NCI-H2227 (cell line): ENCODE measurements around the gene JAG2.

Experiments
- DNase-seq: peaks from one replicate; lab custom pipeline; 2025; ENCODE audit not compliant: unreplicated experiment; lab: John Stamatoyannopoulos, UW

Gene JAG2

DNA sequence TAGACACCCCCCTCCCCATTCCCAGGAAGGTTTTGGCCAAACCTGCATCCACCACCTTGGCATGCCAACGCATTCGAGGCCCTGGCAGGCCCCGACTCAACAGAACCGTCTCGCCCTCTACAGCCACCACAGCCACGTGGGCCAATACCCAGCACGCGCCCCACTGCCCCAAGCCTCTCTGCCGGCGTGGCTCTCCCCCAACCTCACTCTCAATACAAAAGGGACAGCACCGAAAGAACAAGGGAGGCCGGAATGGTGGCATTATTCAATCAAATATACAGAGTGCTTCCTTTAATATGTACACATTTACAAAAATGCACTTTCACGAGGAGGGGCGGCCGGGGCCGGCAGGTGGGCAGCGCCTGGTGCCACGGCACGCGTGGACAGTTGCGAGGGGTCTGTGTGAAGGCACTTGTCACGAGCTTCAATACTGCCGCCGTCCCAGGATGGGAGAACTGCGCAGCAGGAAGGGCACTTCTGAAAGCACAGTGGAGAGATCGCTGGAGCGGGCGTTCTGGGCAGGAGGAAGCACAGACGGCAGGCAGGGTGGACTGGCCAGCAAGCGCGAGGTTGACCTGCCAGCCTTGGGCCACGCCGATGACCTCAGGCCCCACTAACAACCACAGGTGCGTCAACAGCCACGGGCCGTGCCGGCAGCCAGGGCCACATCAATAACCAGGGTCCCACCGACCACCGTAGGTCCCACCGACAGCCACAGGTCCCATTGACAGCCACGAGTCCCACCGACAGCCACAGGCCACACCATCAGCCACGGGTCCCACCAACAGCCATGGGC lies 26.9 kb downstream of the JAG2 start:
- DNase-seq = no peak

DNA sequence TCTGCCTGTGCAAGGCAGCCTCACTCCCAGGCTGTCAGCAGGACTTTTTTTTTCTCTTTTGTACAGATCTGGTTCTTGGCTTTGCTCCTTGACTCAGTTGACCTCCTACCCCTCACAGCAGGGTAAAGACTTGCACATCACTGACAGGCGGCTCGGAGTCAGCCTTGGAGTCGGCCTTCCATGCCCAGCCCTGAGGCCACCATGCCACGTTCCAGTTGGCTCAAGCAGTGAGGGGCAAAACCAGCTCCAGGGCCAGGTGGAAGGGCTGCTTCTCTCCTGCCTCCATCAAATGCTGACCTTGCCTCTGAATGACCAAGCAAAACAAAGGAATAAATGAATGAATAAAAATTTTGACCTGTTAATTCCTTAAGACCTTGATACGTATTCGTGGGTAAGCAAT lies 27.6 kb downstream of the JAG2 start:
- DNase-seq = no peak

DNA sequence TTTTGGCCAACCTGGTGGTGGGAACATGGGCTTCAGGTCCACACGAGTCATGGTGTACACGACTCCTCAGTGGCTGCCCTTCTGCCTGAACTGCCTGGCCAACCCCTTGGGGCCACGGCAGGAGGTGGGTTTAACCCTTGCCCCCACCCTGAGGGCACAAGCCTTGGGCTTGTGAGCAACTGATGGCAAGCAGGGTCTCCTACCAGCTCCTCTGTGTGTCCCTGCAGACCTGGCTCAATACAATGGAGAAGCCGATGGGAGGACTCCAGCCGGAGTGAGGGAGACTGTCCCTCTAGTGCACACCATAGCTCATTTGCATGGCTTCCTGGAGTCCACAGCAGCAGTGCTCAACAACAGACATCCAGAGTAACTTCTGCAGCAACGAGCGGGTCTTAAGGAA lies 28.0 kb downstream of the JAG2 start:
- no peak for DNase-seq

DNA sequence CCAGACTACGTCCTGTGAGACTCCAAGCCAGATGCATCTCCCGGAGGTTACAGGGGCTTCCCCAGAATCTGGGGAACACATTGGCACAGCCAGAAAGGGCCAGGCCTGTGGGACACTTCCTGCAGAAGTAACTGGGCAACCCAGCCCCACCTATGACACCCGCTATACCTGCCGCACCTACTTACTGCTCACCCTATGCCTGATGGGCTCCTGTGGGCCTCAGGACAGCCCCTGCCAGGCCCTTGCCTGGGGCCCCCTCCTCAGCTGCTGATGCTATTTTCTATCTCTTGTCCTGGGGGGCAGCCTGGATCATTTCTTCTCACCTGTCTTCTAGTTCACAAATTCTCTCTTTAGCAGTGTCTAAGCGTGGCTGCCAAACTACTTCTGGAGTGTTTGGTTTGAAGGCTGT lies 28.7 kb downstream of the JAG2 start:
- no peak for DNase-seq

DNA sequence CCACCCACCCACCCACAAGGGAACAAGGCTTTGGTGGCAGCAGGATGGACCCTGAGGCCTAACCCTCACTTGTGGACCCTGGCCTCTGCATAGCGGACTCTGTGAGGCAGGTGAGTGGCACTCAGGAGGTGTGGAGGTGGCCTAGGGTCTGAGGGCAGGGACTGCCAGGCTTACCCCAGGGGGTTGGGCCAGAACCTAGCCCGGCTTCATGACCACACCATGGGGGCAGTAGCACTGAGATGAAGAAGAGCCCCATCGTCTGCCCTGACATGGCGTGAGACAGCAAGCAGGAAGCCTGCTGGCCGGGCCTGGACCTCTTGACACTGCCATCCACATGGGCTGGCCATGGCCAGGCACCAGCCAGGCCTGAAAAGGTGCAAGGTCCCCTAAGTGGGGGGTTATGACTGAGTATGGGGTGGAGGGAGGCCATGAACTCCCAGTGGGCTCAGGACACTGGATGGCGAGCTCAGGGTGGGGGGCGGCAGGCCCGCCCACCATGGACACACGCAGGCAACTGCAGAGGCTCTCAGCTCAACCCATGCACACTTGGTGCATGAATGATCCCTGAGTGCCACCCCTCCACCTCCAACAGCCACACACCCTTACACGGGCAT lies 29.3 kb downstream of the JAG2 start:
- no peak for DNase-seq

DNA sequence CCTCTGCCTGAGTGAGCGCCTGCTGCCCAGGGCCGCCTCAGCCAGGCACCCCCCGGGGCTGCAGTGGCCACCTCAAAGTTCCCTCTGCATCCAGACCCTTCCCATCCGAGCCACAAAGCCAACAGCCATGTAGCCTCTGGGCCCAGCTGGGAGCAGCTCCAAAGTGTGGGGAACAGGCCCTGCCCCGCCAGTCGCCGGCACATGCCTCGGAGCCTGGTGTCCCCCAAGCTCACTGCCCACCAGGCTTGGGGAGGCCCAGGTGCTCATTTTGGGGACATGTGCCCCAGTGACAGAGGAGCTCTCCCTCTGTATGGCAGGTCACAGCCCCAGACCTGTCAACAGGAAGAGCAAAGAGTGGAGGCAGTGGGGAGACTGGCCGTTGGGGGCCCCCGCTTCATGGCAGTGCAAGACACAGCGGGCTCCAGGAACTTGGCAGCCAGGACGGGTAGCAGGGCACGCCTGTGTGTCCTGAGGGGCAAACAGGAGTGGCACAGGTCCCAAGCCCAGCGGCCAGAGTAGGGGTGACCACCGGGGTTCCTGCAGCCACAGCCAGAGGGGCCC lies 29.9 kb downstream of the JAG2 start:
- no peak for DNase-seq

DNA sequence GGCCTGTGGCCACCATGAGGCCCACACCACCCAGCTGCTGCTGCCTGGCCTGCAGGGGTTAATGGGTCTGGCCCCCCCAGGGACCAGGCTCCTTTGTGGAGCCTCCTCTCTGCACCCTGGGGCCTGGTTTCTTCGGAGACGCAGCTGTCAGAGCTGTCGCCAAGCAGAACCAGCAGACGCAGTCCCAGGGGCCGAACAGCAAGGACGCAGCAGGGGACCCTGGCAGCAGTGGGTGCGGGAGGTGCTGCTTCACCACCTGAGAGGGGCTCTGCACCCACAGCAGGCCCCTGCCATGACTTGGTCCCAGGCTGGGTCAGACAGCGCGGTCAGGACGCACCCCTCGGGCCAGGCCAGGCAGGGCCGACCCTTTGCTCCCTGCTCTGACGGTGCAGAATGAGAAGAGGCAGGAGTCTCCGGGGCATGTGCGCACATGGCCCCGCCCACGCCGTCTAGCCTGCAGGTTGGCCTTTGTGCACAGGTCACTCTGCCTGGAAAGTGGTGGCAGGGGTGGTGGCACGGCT lies 30.5 kb downstream of the JAG2 start:
- DNase-seq = no peak

DNA sequence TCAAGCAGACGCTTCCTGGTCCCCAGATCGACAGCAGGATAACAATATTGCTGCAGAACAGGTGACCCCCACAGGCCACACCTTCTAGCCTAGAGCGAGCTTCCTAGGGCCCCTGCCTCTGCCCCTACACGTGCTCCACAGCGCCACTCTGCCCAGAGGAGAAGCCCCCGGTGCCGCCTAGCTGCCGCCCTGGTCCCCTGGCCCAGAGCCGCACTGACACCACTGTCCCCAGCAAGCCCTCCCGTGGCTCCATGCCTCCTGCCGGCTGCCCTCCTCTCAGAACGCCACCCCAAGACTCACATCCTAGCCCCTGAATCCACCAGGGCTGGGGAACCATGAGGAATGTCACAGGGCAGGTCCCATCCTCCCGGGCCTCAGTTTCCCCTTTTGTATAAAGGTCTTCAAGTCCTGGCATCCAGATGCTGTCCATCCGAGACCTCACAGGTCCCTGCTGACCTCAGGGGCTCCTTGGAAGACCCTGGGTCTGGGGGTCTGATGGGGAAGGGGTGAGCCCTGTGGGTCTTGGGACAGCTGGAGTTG lies 31.0 kb downstream of the JAG2 start:
- DNase-seq = no peak

DNA sequence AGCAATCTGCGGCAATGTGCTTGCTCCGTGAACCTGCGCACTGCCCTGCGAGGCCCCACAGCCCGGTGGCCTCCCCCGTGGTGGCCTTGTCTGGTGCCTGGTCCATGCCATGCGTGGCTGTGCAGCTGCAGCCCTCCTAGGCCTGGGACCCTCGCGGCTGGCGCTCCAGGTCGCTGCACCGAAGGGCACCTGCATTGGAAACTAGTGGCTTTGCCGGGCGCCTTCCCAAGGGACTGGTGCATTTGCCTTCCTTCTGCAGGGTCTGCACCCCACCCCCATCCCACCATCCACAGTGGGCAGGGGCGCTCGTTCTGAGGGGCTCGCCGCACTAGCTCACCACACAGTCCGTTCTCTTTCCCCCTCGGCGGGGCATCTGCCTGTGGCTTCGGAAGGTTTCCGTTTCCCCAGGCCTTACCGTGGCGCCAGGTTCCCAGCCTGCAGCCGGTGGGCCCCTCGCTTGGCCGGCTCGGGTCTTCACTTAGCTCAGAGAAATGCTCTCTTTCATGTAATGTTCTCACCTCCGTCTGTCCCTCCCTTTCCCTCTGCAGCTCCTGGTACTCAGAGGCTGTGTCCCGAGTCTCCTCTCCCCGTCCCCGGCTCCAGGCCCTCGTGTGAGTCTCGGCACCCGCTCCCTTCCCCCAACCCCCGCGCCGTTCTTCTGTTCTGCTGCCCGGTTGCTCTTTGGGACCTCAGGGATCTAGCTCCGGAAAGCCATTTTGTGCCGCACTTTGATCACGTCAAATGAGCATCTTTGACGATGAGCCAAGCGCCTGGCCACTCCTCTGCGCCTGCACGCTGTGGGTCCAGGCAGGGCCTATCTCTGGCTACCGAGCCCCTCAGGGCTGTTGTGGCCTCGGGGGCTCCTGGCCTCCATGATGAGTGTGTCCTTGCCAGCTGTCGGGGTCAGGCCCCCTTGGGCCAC lies 31.9 kb downstream of the JAG2 start:
- DNase-seq = no peak

DNA sequence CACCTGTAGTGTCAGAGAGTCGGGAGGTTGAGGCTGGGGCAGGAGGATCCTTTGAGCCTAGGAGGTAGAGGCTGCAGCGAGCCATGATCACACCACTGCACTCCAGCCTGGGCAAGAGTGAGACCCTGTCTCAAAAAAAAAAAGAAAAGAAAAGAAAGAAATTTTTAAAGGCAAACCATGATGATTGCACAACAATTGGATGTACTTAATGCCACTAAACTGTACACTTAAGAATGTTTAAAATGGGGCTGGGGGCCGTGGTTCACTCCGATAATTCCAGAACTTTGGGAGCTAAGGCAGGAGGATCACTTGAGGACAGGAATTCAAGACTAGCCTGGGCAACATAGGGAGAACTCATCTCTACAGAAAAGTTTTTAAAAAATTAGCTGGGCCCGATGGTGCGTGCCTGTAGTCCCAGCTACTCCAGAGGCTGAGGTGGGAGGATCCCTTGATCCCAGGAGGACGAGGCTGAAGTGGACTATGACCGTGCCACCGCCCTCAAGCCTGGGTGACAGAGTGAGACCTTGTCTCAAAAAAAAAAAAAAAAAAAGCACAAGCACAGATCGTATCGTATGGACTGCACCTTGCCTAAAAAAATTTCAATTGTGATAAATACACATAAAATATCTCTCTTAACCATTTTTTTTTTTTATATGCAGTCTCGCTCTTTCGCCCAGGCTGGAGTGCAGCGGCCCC lies 32.7 kb downstream of the JAG2 start:
- no peak for DNase-seq

DNA sequence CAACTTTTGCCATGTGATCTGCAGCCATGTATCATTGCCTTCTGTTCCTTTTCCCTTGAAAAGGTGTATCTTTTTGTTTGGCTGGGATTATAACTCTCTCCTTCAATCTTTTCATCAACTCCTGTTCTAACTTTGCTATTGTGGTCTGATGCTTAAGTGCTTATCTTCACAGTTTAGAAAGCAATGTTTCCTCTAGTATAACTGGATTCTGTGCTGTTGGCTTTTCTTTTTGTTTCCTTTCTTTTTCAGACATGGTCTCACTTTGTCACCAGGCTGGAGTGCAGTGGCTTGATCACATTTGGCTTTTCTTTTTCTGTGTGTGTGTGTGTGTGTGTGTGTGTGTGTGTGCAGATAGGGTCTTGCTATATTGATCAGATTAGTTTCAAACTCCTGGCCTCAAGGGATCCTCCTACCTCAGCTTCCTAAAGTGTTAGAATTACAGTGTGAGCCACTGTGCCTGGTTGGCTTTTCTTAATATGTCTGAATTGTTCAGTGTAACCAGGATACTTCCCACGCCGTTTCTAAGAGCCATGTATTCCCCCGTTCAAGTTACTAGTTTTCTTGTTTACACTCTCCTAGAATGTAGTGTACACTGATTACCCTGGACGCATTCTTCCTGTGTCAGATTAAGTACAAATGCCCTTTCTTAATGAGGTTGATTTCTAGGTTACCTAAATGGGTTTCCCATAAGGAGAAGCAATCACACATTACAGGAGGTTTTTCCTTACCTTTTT lies 35.5 kb downstream of the JAG2 start:
- no peak for DNase-seq

DNA sequence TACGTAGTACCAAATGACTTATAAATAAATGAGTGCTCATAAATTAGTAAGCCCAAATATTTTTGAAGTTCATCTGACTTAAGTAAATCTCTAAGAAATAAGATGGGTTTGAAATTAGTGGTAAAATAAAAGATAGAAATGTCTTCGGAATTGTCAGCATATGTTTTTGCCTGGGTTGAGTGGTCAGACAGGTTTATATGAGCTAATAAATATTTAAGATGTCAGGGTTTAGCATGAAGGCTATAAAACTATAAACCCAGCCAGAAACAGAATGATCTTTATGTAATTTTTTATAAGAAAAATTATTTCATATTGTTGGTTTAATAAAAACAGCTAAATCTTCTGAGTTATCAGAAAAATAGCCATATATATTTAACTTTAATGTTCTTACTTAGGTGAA lies 37.3 kb downstream of the JAG2 start:
- no peak for DNase-seq

DNA sequence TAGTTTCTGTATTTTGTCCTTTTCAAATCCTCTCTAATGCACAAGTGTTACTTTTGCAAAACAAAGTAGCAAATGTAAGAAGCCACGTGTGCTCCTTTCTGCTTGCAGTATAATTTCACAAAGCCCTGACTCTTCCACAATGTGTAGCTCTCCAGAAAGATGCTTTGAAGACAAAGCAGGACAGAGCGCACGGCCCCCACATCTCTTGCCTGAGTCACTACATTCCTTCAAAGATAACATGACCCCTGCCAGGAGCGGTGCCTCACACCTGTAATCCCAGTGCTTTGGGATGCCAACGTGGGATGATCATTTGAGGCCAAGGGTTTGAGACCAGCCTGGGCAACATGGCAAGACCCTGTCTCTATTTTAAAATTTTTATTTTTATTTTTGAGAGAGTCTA lies 40.5 kb downstream of the JAG2 start:
- DNase-seq = no peak

DNA sequence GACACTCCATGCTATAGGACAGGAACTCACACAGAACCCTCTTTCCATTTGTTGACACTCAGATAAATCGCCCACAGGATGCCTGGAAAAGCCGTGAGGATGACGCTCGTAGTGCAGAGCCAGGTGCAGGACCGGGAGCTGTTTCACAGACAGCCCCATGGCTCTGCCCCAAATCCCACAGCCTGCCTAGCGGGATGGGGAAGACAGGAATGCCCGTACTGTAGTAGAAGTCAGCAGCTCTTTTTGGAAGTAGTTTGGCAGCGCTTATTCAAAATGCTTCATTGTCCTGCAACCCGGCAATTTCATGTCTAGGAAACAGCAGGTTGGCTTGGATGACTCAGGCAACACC lies 41.6 kb downstream of the JAG2 start:
- peak; percentile 23 for DNase-seq

DNA sequence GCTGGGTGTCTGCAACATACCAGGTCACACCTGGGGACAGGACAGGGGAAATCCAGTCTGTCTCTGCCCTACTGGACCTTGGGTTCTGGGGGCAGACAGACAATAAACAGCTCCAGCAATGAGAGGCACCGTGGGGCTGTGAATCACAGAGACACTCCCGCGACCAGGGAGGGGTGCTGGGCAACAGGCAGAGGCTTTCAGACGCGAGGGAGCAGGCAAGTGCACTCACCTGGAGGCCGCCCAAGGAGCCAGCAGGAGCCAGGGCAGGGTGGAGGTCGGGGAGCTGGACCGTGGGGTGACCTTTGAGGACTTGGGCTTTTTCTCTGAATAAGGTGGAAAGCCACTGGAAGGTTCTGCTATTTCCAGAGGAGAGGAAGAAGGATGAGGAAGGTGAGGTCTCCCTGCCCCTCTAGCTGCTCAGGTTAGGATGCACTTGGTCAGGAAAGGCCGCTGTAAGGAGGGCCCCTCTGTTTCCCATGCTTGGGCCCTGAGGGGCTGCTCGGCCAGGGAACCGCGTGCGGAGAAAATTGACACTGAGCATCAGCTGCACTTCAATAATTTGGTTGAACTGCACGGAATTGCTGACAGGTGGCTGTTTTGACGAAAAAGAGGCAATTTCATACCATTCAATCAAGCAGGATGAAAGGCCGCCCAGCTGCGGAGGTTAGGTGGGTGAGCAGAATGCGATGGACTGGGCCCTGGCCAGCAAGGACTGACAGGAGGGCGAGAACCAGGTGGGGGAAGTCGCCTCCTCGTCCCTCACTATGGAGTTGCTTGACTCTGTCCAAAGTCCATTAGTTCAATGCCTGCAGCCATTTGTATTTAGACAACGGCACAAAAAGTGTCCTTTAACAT lies 42.2 kb downstream of the JAG2 start:
- peak; percentile 59 for DNase-seq

DNA sequence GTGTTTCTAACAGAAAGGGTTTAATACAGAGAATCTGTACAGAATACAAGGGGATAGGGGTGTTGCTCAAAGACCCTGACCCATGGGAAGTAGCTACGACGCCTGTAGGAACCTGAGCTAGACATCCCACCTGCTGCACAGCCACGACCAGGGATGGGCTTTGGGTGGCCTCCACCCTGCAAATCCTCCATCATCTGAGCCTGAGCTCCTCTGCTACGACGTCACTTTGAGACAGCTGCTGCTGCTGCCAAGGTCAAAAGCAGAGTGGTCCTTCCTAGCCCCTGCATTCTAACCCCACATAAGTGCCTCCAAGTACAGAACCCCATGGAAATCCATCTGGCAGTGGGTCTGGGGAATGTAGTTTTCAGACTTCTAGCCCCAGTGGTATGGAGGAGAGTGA lies 43.8 kb downstream of the JAG2 start:
- DNase-seq = no peak

DNA sequence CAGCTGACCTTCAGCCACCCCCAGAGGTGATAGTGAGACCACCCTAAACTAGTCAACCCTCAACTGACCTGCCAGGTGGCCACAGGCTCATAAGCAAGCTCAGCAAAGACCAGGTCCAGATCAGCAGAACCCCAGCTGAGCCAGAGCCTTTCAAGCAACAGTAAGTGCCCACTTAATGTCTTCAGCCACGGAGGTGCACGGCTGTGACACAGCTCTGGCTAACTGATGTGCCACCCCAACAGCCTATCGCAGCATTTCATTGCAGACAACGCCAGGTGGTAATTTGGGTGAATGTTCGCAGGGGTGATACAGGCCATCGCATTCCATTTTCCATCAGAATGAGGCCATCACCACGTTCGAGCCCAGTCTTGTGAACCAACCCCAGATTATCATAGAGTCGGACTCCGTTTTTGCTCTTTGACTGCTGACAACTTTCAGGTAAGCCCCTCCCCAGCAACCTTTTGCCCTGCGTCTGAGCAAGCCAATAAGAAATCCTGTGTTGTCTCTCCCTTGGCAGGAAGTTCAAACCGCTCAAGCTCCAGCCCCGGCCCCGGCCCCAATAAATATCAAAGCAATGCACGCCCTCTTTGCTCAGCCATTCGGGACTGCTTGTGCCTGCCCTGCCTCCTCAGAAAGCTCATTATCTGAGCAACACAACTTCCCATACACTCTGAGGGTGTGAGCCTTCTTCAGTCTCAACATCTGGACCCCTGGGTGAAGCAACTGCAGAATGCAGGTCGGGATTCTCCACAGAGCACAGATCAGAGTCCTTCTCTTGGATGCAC lies 44.4 kb downstream of the JAG2 start:
- no peak for DNase-seq

DNA sequence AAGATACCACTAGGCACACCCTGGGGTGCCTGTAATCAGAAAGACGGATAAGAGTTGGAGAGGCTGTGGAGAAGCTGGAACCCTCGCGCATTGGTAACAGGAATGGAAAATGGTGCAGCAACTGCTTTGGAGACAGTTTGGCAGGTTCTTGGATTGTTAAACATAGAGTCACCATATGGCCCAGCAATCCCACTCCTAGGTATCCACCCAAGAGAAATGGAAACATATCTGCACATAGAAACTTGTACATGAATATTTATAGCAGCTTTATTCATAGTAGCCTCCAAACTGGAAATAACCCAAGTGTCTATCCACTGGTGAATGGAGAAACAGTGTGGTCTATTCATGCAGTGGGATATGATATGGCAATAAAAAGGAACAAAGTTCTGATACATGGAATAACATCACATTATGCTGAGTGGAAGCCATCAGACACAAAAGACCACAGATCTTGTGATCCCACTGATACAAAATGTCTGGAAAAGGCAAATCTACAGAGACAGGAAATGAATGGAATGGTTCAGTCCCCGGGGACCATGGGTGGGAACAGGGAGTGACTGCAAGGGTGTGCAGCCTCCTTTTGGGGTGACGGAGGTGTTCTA lies 45.4 kb downstream of the JAG2 start:
- DNase-seq = no peak
